AG04450 (cell line): ENCODE results near the gene KRAS. TPM values are rescaled to one million over a fixed set of nuclear protein-coding genes. Genes with fewer than 3 reads are reported as not detected.
A peak's percentile ranks its signal among the peaks of the same experiment; 100 is the strongest.

Experiments used
- CTCF ChIA-PET: fragments of 300-600, 350-600 bp; formaldehyde crosslinking; extraction: SDS; loops from one replicate; lab custom pipeline; 2022; ENCODE audit warnings: antibody characterized with exemption, inconsistent platforms; lab: Charles Lee
- POLR2A ChIA-PET: fragments of 350-600 bp; formaldehyde crosslinking; extraction: SDS; loops from one replicate; lab custom pipeline; 2021; ENCODE audit warnings: antibody characterized with exemption, inconsistent platforms; lab: Yijun Ruan, JAX
- DNase-seq: peaks from one replicate; pipeline ENCODE4 v3.0.0-alpha.2; 2011; ENCODE audit warnings: low read depth, low spot score
- H3K27ac ChIP-seq: one replicate; pipeline ENCODE4 v1.5.1; 2012; ENCODE audit warnings: low read depth, low read length, control low read depth
- H3K27me3 ChIP-seq: one replicate; pipeline ENCODE4 v1.6.0; 2012; ENCODE audit warnings: low read length; ENCODE audit not compliant: control insufficient read depth, insufficient read depth
- H3K4me3 ChIP-seq: 2 replicates; pipeline ENCODE4 v1.5.1; 2011; ENCODE audit warnings: mild to moderate bottlenecking, low read depth, low read length, control low read depth
- H3K9me3 ChIP-seq: 2 replicates; pipeline ENCODE4 v1.5.1; 2012; ENCODE audit warnings: low read length; ENCODE audit not compliant: control insufficient read depth, insufficient read depth
- polyA plus RNA-seq: library from polyadenylated mRNA; depleted of rRNA; stranded (reverse); fragments of >200 nt; gene quantifications from 2 replicates; pipeline ENCODE4 v1.2.3, GENCODE V29; 2011
- TF ChIP-seq, protein P1 (sequence below): IDR thresholded peaks from 2 replicates; pipeline ENCODE4 v1.5.1; 2011; ENCODE audit warnings: low read depth, low read length, control low read depth, inconsistent platforms

Gene KRAS
- polyA plus RNA-seq, 1 experiment = 24.2 TPM

DNA sequence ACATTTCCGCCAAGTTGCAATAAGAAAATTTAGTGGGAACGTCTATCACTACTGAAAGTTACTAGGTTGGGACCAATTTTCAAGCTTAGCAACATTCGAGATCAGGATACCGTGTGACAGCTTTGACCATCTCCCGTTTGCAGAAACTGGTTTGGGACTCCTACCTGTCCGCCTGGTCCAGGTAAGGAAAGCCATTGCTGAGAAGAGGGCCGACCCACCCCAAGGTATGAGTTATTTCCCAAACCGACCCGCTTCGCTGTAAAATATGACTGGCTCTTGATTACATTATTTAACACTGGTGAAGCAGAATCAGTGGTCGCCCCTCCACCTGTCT is 56.0 kb downstream of the KRAS start:
- no peak for DNase-seq
- H3K27ac ChIP-seq = no peak overlapping the region
- ChIA-PET CTCF (interaction anchor here (0.7 to 1.3 kb wide), 3 partner anchors 40 to 204 kb away, joined by 3 to 4 read pairs (median 3); no protein-coding TSS in a partner anchor), POLR2A (interaction anchor here (0.5 to 1.5 kb wide), 9 partner anchors 40 to 248 kb away, joined by 3 to 7 read pairs (median 3); no protein-coding TSS in a partner anchor)
- TF ChIP-seq, protein P1, sequence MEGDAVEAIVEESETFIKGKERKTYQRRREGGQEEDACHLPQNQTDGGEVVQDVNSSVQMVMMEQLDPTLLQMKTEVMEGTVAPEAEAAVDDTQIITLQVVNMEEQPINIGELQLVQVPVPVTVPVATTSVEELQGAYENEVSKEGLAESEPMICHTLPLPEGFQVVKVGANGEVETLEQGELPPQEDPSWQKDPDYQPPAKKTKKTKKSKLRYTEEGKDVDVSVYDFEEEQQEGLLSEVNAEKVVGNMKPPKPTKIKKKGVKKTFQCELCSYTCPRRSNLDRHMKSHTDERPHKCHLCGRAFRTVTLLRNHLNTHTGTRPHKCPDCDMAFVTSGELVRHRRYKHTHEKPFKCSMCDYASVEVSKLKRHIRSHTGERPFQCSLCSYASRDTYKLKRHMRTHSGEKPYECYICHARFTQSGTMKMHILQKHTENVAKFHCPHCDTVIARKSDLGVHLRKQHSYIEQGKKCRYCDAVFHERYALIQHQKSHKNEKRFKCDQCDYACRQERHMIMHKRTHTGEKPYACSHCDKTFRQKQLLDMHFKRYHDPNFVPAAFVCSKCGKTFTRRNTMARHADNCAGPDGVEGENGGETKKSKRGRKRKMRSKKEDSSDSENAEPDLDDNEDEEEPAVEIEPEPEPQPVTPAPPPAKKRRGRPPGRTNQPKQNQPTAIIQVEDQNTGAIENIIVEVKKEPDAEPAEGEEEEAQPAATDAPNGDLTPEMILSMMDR = no peak
- H3K27me3 ChIP-seq = no peaks in the 10 kb centered on the region
- H3K9me3 ChIP-seq = no peaks in the 10 kb centered on the region
- peak overlapping the region; percentile 83 for H3K4me3 ChIP-seq

DNA sequence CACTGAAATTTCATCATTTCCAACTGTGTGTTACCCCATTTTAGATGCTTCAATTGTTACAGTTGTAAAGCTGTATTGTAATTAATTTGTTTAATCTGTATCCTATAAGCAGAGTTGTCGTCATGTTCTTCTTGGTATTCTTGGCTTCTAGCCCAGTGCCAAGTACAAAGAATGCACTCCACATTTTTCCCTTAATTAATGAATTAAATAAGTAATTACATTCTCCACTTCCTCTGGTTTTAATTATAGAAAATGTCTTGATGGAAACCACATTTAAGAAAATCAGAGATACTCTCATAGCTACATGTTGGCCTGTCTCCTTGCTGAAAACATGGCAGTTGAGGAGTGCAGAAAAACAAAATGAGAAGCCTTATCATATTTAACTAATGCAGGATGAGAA is 56.5 kb downstream of the KRAS start:
- Histone ChIP-seq H3K27me3 (no peaks in the 10 kb centered on the region), H3K27ac (no peak overlapping the region), H3K9me3 (no peaks in the 10 kb centered on the region), H3K4me3 (no peak overlapping the region; the same call in 1 of the 2 replicates)
- CTCF ChIA-PET = interaction anchor here (1.1 to 1.3 kb wide), 2 partner anchors 40 to 203 kb away, joined by 3 to 4 read pairs; no protein-coding TSS in a partner anchor
- TF ChIP-seq, protein P1 = no peak
- POLR2A ChIA-PET = interaction anchor here (0.7 to 1.5 kb wide), 5 partner anchors 40 to 196 kb away, joined by 3 to 7 read pairs (median 3); no protein-coding TSS in a partner anchor
- DNase-seq = no peak

DNA sequence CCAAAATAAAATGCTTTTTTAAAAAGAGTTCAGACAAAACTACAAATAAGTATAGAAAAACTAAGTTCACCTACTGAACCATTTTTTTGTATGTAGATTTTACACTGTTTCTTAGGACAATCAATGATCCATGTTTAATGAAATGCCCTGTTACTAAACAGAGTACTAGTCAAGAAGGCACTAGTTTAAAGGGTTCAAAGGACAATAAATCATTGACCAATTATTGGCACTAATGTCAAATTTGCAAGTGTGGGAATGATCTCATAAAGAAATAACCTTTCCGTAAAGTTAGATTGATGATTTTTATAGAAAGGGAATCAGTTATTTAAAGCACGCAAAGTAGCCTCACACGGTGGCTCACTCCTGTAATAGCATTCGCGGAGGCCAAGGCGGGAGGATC is 59.9 kb downstream of the KRAS start:
- Histone ChIP-seq H3K4me3 (no peak overlapping the region), H3K27ac (no peak overlapping the region), H3K27me3 (no peaks in the 10 kb centered on the region), H3K9me3 (no peaks in the 10 kb centered on the region)
- ChIA-PET POLR2A (no interaction called here), CTCF (no interaction called here)
- TF ChIP-seq, protein P1 = no peak
- DNase-seq = no peak

DNA sequence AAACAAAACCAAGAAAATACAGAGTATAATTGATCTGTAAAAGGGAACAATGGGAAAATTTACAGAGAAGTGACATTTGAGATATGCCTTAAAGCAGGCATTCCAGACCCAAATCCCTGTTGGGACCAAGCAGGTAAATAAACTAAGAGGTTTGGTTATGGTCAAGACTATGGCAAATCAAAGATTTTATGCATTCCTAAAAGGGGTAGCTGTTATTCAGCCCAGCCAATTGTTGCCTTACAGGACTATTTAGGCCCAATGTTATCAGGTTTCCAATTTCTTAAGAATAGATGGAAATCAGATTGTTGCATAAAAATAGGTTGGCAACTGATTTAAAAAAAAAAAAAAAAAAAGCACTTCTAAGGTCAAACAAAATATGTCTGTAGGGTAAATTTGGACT is 61.1 kb downstream of the KRAS start:
- Histone ChIP-seq H3K9me3 (no peaks in the 10 kb centered on the region), H3K4me3 (no peak overlapping the region), H3K27me3 (no peaks in the 10 kb centered on the region), H3K27ac (no peak overlapping the region)
- no peak for DNase-seq
- TF ChIP-seq, protein P1 = no peak
- POLR2A ChIA-PET = no interaction called here
- CTCF ChIA-PET = interaction anchor here (0.6 kb wide), 1 partner anchor 198 kb away, joined by 3 read pairs; no protein-coding TSS in a partner anchor

GRCh38 chr12:25187781-25188180 is 62.9 kb downstream of the KRAS start:
- Histone ChIP-seq H3K9me3 (no peaks in the 10 kb centered on the region), H3K27ac (no peak overlapping the region), H3K4me3 (no peak overlapping the region), H3K27me3 (no peaks in the 10 kb centered on the region)
- CTCF ChIA-PET = no interaction called here
- peak; percentile 76 for DNase-seq
- TF ChIP-seq, protein P1 = no peak
- POLR2A ChIA-PET = no interaction called here
